Mucosa of stomach (tissue), 1 donor: ENCODE results near the gene SFTPB.
"Not testable (repeated sequence)": the region's sequence is repeated elsewhere in the genome, so short reads cannot be mapped to it uniquely, and the experiment has no call there.

Experiments
- H3K27me3 ChIP-seq: one replicate; pipeline ENCODE4 v1.7.0; 2013; ENCODE audit warnings: mild to moderate bottlenecking, low read length; ENCODE audit not compliant: control insufficient read depth, insufficient read depth
- H3K36me3 ChIP-seq: one replicate; pipeline ENCODE4 v1.7.0; 2013; ENCODE audit warnings: low read length; ENCODE audit not compliant: control insufficient read depth, insufficient read depth
- H3K4me1 ChIP-seq: one replicate; pipeline ENCODE4 v1.7.0; 2013; ENCODE audit warnings: mild to moderate bottlenecking, low read length; ENCODE audit not compliant: control insufficient read depth, insufficient read depth
- H3K4me3 ChIP-seq: one replicate; pipeline ENCODE4 v1.7.0; 2013; ENCODE audit warnings: low read length
- H3K9ac ChIP-seq: one replicate; pipeline ENCODE4 v1.7.0; 2013; ENCODE audit warnings: mild to moderate bottlenecking, low read length, moderate library complexity
- H3K9me3 ChIP-seq: one replicate; pipeline ENCODE4 v1.7.0; 2013; ENCODE audit warnings: mild to moderate bottlenecking, low read length, moderate library complexity; ENCODE audit not compliant: control insufficient read depth
- donor health status: Pancreatic carcinoma.

Gene SFTPB

DNA sequence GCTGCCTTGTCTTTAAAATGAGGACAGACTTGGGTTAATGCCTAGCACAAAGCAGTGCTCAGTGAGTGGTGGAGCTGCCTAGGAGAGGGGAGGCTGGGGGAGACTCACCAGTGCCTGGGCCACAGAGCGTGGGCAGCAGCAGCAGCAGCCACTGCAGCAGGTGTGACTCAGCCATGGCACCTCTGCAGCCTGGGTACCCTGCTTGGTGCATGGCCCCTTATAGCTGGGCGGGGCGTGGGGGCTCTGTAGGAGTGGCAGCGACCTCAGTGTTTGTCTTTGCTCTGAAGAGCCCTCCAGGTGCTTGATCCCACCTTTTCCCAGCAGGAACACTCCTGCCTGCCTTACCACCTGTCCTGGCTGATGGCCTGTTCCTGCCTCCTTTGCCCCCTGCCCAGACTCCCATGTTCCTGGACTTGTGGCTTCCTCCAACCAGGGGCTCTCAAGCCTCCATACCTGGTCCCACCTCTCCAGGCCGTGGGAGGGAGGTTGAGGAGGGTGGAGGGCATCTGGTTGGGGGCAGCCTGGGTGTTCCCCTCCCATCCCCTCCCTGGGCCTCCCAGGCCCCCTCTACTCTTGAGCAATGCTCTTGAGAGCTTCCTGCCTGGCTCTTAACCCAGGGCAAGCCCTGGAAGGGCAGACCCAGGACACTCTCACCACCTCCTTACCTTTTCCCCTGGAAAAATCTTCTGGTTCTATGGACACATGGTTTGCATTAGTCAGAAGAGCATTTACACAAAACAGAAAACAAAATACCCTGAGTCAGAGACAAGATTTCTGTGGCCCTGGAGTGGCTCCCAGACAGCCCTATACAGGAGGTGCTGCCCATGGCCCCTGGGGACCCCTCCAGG lies at the start of gene SFTPB:
TSS of gene SFTPB (minus strand) at position 191 of the 848 bp plus-strand sequence. CDS start at position 175, 16 bp downstream.
- no peaks in the 10 kb centered on the region for H3K9me3 ChIP-seq
- no peaks in the 10 kb centered on the region for H3K27me3 ChIP-seq
- H3K9ac ChIP-seq, result no peak within 1 kb of the TSS
- no peaks in the 10 kb centered on the region for H3K4me1 ChIP-seq
- no peaks in the 10 kb centered on the region for H3K36me3 ChIP-seq
- no peak within 1 kb of the TSS for H3K4me3 ChIP-seq

GRCh38 chr2:85717308-85718008 lies 49.5 kb upstream of the SFTPB start:
- Histone ChIP-seq H3K9me3 (no peaks in the 10 kb centered on the region), H3K4me3 (no peak overlapping the region), H3K4me1 (peaks cover 41% of the 10 kb centered on the region), H3K9ac (no peak overlapping the region), H3K27me3 (no peaks in the 10 kb centered on the region), H3K36me3 (no peaks in the 10 kb centered on the region)

GRCh38 chr2:85716346-85716914 lies 48.4 kb upstream of the SFTPB start:
- no peaks in the 10 kb centered on the region for H3K9me3 ChIP-seq
- H3K9ac ChIP-seq, result no peak overlapping the region
- H3K4me1 ChIP-seq, result peaks cover 50% of the 10 kb centered on the region
- H3K4me3 ChIP-seq, result no peak overlapping the region
- no peaks in the 10 kb centered on the region for H3K27me3 ChIP-seq
- no peaks in the 10 kb centered on the region for H3K36me3 ChIP-seq

GRCh38 chr2:85714841-85715240 lies 46.8 kb upstream of the SFTPB start:
- H3K9me3 ChIP-seq, result no peaks in the 10 kb centered on the region
- H3K4me1 ChIP-seq, result peaks cover 65% of the 10 kb centered on the region
- no peak overlapping the region for H3K9ac ChIP-seq
- H3K36me3 ChIP-seq, result no peaks in the 10 kb centered on the region
- no peak overlapping the region for H3K4me3 ChIP-seq
- H3K27me3 ChIP-seq, result no peaks in the 10 kb centered on the region

GRCh38 chr2:85714421-85714820 lies 46.4 kb upstream of the SFTPB start:
- not testable (repeated sequence) for H3K9me3 ChIP-seq, H3K4me3 ChIP-seq, H3K27me3 ChIP-seq, H3K36me3 ChIP-seq
- H3K4me1 ChIP-seq, result peaks cover 61% of the 10 kb centered on the region
- peak overlapping the region; percentile 3 for H3K9ac ChIP-seq

DNA sequence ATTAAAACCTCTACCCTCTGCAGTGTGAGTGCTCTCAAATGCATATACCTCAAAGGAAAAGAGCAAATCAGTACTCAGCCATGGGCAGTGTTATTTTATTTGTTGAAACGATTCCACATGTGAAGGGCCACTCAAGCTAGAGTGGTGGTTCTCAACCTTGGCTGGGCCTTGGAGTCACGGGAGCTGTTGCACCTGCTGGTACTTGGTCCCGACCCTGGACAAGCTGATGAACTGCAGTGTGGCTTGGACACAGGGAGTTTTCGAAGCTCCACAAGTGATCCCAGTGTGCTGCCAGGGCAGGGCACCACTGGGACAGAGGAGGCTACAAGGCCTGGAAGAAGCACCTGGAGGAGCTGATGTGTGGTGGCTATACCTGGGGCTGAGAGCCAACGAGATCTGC lies 45.8 kb upstream of the SFTPB start:
- H3K4me3 ChIP-seq, result no peak overlapping the region

DNA sequence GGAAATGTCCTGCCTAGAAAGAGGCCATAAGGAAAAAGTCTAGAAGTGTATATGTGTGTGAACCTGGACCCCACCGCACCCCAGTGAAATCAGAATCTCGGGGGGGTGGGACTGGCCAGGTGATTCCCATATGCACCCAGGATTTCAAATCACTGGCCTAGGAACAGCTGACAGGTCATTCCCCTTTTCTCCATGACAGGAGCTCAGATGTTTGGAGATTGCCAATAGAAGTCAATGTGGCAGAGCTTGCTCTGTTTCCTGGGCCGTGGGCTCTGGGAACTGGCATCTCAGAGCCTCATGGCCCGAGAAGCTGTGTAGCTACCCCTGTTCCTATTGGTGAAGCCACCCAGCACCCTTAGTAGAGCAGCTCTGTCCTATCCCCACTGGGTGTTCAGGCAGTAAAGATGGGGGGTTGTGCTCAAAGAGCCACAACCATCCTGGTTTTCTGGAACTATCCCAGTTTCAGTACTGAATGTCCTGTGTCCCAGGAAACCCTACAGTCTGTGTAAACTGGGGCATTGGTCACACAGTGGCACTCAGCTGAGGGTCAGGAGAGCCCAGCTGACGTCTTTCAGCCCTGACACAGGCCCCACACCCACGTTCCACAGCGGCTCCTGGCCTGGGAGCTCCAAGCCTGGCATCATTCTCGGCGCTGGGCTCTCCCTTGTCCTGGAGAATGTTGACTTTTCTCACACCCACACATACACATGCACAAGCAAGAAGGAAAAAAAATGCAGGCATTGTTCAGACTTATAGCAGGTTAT lies 45.0 kb upstream of the SFTPB start:
- no peak overlapping the region for H3K4me3 ChIP-seq
- H3K9me3 ChIP-seq, result no peaks in the 10 kb centered on the region
- H3K27me3 ChIP-seq, result no peaks in the 10 kb centered on the region
- H3K9ac ChIP-seq, result no peak overlapping the region
- H3K36me3 ChIP-seq, result no peaks in the 10 kb centered on the region
- peaks cover 49% of the 10 kb centered on the region for H3K4me1 ChIP-seq

More for the DNA sequence above, 45.8 kb upstream of the SFTPB start:
- Histone ChIP-seq H3K27me3 (no peaks in the 10 kb centered on the region), H3K36me3 (no peaks in the 10 kb centered on the region), H3K9me3 (no peaks in the 10 kb centered on the region), H3K4me1 (peaks cover 56% of the 10 kb centered on the region), H3K9ac (peak overlapping the region; percentile 3)

DNA sequence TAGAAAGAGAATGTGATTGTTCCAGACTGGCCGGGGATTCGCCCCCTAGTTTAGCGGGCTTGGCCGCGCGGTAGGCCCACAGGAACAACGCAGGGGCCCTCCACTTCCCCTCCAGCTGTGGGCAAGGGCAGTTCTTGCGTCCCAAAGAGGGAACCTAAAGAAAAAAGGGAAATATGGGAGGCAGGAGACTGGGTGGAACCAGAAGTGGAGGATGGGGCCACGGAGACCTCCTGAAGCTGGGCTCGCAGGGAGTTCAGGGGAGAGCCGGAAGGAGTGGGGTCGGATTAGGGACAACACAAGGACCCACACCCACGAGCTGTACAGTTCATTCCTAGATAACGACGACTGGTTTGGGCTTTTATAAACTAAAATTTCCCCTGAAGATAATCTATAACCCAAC lies 44.3 kb upstream of the SFTPB start:
- Histone ChIP-seq H3K9ac (no peak overlapping the region), H3K4me3 (no peak overlapping the region), H3K9me3 (no peaks in the 10 kb centered on the region), H3K36me3 (no peaks in the 10 kb centered on the region), H3K4me1 (peaks cover 42% of the 10 kb centered on the region), H3K27me3 (no peaks in the 10 kb centered on the region)

DNA sequence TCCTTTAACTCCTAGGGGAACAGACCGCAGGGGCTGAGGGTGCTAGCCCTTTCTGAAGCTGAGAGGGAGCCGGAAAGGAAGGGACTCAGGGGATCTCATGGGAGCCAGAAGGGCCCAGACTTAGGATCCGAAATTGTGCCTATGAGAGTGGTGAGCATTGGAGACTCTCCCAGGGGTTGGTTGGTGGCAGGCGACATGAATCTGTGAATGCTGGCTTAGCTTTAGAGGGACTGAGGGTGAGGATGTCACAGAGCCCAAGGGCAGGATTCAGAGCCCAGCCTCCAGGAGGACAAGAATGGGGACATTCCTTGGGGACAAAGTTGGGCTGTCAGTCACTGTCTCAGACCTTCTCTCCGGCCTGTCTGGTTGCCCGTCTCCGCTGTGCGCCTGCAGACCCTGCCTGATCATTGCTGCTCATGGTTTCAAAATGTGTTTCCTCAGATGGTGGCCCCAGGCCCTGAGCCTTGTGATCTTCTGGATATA lies 43.6 kb upstream of the SFTPB start:
- Histone ChIP-seq H3K9ac (no peak overlapping the region), H3K27me3 (no peaks in the 10 kb centered on the region), H3K36me3 (no peaks in the 10 kb centered on the region), H3K4me3 (no peak overlapping the region), H3K9me3 (no peaks in the 10 kb centered on the region), H3K4me1 (peaks cover 42% of the 10 kb centered on the region)

GRCh38 chr2:85710687-85711577 lies 42.9 kb upstream of the SFTPB start:
- Histone ChIP-seq H3K4me1 (peaks cover 42% of the 10 kb centered on the region), H3K27me3 (no peaks in the 10 kb centered on the region), H3K9me3 (no peaks in the 10 kb centered on the region), H3K36me3 (no peaks in the 10 kb centered on the region), H3K4me3 (no peak overlapping the region), H3K9ac (peak overlapping the region; percentile 17)

GRCh38 chr2:85709401-85709811 lies 41.4 kb upstream of the SFTPB start:
- Histone ChIP-seq H3K4me3 (no peak overlapping the region), H3K27me3 (no peaks in the 10 kb centered on the region), H3K36me3 (no peaks in the 10 kb centered on the region), H3K4me1 (peaks cover 48% of the 10 kb centered on the region), H3K9me3 (no peaks in the 10 kb centered on the region), H3K9ac (no peak overlapping the region)
